ENCODE data around the gene LRSAM1.

DNA sequence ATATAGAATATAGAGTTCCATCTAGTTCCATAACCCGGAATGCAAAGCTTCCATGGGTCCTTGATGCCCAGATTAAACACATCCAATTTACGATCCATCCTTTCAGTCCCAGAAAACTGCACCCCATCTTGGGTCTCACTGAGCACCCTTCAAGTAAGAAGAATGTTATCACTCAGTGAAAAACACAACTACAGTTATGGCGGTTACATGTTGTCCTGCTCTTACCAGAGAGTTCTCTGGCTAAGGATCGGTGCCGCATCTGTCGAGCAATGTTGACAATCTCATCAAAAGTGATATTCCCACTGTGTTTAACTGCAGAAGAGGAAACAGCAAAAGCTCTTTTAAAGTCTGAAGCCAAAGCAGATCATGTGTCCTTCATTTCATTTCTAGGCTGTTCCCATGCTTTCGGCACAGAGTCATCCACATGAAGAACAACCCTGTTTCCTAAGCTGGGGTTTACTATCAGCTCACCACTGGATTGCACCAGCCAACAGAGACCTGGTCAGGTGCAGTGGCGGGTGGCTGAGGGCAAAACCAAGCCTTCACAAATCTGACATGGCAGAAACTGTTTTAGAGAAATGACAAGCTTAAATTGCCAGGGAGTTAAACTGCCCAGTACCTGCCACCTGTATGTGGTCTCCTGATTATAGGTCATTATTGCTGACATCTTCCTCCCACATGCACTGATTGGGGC lies 3.1 kb upstream of the LRSAM1 start:
- TF ChIP-seq, protein P1, sequence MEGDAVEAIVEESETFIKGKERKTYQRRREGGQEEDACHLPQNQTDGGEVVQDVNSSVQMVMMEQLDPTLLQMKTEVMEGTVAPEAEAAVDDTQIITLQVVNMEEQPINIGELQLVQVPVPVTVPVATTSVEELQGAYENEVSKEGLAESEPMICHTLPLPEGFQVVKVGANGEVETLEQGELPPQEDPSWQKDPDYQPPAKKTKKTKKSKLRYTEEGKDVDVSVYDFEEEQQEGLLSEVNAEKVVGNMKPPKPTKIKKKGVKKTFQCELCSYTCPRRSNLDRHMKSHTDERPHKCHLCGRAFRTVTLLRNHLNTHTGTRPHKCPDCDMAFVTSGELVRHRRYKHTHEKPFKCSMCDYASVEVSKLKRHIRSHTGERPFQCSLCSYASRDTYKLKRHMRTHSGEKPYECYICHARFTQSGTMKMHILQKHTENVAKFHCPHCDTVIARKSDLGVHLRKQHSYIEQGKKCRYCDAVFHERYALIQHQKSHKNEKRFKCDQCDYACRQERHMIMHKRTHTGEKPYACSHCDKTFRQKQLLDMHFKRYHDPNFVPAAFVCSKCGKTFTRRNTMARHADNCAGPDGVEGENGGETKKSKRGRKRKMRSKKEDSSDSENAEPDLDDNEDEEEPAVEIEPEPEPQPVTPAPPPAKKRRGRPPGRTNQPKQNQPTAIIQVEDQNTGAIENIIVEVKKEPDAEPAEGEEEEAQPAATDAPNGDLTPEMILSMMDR (IDR thresholded peaks at IDR 0.05) = no peak
- no peak for TF ChIP-seq POLR2A (IDR thresholded peaks at IDR 0.05)
